Vein endothelial cell (primary cell): Measurements from ENCODE around the gene CYBRD1. TPM values are rescaled to one million over a fixed set of nuclear protein-coding genes. Genes with fewer than 3 reads are reported as not detected.

Source experiments
- small RNA-seq: library from RNA; depleted of rRNA; stranded (forward); fragments of <200 nt; gene quantifications from one replicate; pipeline ENCODE3, GENCODE V24; 2012
- total RNA-seq: library from RNA; depleted of rRNA; stranded (reverse); fragments of >200 nt; gene quantifications from 2 replicates; pipeline ENCODE4 v1.2.3, GENCODE V29; 2012

Gene CYBRD1
- 26.0 and 30.1 TPM in 2 replicates for total RNA-seq

GRCh38 chr2:171522052-171522787 lies at the start of gene CYBRD1:
Gene CYBRD1 (plus strand): TSS chr2:171522474. CDS start chr2:171522546, 72 bp downstream.

Small RNAs within 50 kb of the gene (small RNA-seq; reads per million reads assigned to genes)
- gene AC007969.2 (not detected), gene RPL21P38 (not detected)

Other genes with a start within 250 kb of the CYBRD1 start
- gene METTL8, start 88.5 kb upstream of the CYBRD1 start, total RNA-seq: 19.9 and 34.5 TPM in 2 replicates
- 16.7 and 18.1 TPM in 2 replicates for gene DCAF17, start 88.2 kb upstream of the CYBRD1 start, total RNA-seq
- 118 and 159 TPM in 2 replicates for gene DYNC1I2, start 165.0 kb downstream of the CYBRD1 start, total RNA-seq